ENCODE measurements around the gene STK32C.

Gene STK32C

GRCh38 chr10:132178672-132179545 is 128.8 kb downstream of the STK32C start:
- DNase-seq = no peak

- no peak for DNase-seq
These were observed 129.7 kb downstream of the STK32C start for GRCh38 chr10:132178046-132178445.

GRCh38 chr10:132176623-132177500 is 130.9 kb downstream of the STK32C start:
- DNase-seq = no peak

GRCh38 chr10:132175907-132176581 is 131.7 kb downstream of the STK32C start:
- no peak for DNase-seq

- no peak for DNase-seq
These were observed 132.3 kb downstream of the STK32C start for GRCh38 chr10:132175408-132175807.

DNA sequence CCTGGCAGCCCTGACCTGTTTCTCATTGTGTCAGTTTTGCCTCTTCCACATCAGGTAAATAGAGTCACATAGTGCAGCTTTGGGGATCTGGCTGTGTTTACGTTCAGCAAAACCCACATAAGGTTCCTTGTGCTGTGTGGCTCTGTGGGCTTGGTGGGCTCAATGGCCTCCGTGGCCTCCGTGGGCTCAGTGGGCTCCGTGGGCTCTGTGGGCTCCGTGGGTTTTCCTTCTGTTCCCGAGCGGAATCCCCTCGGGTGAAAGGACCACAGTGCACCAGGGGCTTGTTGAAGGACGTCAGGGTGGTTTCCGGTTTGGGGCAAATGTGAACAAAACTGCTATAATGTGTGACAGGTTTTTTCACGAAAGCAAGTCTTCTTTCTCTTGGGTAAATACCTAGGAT is 133.5 kb downstream of the STK32C start:
- no peak for DNase-seq

DNA sequence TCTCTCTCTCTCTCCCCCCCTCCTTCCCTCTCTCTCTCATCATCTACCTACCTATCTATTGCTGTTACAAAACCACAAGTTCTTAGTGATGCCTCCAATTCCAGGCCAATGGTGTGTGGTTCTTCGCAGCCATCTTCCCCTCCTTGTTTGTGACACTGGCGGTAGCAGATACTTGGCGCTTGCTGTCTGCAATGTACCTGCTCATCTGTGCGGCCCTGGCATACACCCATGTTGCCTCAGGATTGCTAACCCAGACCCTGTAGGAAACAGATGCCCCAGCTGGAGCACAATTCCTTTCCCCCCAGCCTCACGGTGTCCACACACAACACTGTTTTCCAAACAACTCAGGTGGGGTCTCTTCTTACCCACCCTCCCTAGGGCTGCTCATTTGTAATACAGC is 134.6 kb downstream of the STK32C start:
- no peak for DNase-seq

DNA sequence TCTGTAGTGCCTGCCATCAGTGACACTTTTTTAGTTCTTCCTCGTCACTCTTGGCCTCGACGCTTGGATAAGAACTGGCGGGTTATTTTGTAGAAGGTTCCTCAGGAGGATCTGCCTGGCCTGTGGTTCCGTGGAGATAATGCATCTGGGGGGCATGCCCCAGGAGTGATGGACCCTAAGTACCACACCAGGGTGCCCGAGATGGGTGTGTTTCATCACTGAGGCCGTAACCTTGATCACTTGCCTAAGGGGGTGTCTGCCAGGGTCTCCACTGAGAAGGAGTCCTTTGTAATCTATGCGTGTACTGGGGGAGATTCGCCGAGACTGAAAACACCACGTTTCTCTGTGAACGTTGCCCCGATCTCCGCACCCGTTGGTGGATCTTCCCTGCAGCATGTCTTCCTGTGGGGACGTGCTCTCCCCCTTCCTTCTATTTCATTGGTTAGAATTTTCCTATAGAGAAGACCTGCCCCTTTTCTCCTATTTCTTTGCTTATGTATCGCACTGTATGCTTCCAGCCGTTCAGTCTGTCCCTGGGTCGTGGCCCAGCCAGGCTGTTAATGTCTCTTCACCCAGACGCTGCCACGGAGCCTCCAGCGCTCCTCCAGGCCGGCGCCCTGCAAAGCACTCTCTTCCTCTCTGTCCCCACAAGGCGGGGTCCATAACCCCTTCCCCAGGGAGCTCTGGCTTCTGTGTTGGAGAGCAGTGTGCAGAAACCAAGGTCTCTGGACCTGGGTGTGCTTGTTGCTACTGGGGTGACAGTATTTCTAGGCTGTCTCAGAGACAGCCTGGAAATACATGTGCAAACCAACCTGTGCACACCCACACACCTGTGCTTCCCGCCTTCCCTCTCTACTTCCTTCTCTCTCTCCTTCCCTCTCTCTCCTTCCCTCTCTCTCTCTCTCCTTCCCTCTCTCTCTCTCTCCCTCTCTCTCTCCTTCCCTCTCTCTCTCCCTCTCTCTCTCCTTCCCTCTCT is 135.4 kb downstream of the STK32C start:
- no peak for DNase-seq

- no peak for DNase-seq
These were observed 137.0 kb downstream of the STK32C start for GRCh38 chr10:132170561-132171361.

GRCh38 chr10:132169766-132170560 is 137.8 kb downstream of the STK32C start:
- no peak for DNase-seq

DNA sequence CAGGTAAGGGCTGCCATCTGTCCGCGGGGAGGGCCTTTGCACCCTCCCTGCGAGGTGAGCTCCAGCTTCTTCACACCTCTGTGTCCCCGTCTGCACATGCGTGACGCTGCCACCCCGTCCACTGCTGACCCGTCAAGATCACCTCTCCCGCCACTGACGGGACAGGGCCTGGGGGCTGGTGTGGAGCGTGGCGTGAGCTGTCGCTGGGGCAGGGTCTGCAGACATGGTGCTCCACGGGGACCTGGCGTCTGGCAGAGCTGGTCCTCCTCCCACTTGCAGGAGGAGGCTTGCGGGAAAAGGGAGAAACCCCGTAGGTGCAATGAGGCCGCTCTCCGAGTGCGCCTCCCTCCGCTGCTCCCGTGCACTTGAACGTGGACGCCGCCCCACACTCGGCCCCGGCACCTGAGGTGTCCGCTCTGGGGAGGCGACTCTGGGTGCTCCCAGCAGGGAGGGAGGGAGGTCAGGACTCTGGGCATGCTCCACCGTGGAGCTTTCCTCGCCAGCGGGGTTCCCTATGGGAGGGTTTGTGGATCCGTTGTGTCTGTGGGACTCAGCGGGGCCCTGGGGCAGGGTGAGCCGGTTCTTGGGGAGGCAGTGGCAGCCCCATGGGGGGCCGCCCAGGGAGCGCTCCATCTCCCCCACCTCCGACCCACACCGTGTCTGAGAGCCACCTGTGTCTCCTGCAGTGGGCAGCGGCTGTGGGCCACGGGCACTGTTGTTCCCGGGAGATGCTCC is 138.6 kb downstream of the STK32C start:
- DNase-seq = no peak

DNA sequence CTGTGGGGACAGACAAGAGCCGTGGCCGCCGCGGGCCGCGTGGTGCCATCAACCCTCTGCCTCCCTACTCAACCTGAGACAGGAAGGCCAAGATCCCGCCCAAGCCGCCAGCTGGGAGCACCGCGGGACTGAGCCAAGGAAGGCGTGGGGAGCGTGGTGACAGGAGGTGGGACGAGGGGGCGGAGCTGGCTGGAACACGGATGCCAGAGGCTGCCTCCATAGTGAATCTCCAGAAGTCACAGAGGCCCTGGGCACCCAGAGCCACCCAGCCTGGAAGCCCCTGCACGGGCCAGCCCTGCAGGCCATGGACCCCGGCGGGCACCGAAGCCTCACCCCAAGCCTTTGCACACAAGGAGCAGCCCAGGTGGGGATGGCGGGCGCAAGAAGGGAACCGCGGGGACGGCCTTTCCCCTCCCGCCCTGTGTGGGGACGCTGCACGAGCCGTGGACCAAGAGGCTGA is 139.1 kb downstream of the STK32C start:
- DNase-seq = no peak

GRCh38 chr10:132167976-132168375 is 139.8 kb downstream of the STK32C start:
- no peak for DNase-seq

- no peak for DNase-seq
These were observed 140.6 kb downstream of the STK32C start for GRCh38 chr10:132167041-132167674.

DNA sequence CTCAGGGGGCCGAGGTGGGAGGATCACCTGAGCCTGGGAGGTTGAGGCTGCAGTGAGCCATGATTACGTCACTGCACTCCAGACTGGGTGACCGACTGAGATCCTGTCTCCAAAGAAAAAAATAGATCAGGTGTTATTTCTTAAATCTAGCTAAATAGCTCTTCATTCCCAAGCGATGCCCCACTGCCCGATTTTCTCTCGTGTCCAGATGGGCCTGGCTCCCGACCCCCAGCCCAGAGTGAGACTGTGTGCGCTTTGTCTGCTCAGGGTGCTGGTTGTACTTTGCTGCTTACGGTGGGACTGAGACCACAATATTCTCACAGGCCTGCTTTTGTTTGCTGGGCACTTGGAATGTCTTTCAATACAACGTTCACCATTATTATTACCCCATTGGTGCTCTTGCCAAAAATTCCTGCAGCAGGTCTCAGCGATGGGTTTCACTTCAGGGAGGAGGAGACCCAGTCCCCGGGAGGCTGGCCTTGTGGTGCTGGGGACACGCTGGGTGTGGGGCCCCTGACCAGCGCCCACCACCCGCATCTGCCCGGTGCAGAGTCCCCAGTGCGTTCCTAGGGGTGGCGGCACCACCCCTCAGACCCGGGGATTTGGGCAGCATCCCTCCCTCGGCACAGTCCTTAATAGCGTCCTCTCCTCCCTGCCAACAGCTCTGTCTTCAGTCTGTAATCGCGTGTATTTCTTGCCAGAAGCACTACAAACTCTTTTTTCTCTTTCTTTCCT is 141.4 kb downstream of the STK32C start:
- no peak for DNase-seq

- no peak for DNase-seq
These were observed 142.3 kb downstream of the STK32C start for GRCh38 chr10:132165416-132165980.

DNA sequence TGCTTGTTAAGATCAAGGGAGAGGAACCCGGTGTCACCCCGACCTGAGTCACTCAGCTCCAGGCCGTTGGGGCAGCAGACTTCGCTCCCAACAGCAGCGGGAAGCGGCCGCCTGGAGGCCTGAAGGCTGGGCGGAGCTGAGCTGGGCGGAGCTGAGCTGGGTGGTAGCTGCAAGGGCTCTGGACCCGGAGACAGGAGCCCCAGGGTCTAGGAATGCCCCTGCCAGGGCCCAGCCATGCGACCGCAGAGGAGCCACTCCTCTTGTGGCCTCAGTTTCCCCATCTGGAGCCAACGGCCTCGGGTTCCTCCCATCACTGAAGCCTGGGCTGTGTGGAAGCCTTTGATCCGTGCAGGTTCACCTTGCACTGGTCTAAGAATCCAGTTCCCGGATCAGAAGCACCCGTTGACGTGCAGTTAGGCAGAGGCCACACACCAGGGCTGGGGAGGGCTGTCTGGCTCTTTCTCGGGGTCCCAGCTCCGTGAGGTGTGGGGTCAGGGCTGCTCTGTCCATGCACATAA is 142.9 kb downstream of the STK32C start:
- DNase-seq = no peak
